GM18867 (cell line): ENCODE measurements around the gene TBX5.

Experiments used
- ATAC-seq: cut with Tn5 transposase; IDR thresholded peaks from one replicate; pipeline ENCODE4 v1.9.1; 2021; ENCODE audit warnings: mild to moderate bottlenecking, moderate library complexity; ENCODE audit not compliant: unreplicated experiment

Gene TBX5

GRCh38 chr12:114431902-114432301, 26.0 kb upstream of the TBX5 start:
- ATAC-seq, result no peak

GRCh38 chr12:114430306-114430705, 24.4 kb upstream of the TBX5 start:
- ATAC-seq, result no peak

DNA sequence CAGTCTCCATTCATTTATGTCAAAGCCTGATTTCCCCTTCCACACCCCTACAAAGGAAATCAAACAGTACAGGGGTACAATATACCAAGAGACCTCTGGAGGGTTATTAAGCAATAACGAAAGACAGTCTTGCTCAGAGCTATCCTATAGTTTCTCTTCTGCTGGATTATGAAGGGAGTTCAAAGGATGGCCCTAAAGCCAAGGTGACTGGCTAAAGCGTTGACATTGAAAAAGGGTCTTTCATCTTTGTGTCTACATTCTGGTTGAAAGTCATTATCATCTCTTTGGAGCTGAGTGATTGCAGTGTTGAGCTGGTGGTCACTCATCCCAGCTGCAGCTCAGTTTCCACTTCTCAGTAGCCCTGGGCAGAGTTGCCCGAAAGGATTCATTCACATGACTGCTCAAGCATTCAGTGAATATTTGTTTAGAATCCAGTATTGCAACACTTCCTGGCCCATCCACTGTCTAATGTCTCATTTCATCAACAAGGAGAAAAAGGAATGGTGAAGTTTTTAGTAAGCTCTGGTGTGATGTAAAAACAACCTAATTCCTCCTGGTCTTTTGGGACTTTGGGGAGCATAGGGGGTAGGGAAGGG, 19.2 kb upstream of the TBX5 start:
- ATAC-seq, result no peak

DNA sequence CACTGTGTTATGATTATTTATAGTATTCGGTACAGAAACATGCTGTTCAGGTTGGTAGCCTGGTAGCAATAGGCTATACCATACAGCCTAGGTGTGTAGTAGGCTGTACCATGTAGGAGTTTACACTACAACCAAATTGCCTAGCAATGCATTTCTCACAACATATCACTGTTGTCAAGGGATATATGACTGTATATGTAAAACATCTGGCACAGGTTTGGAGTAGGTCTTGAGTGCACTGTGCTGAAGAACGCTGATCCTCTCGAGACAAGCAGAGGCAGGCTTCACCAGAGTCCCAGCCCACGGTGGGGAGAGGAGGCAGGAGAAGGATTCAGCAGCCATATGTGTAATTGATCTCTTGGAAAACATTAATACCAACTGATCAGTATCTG, 15.0 kb upstream of the TBX5 start:
- ATAC-seq, result no peak

GRCh38 chr12:114420182-114420943, 14.4 kb upstream of the TBX5 start:
- ATAC-seq, result no peak

DNA sequence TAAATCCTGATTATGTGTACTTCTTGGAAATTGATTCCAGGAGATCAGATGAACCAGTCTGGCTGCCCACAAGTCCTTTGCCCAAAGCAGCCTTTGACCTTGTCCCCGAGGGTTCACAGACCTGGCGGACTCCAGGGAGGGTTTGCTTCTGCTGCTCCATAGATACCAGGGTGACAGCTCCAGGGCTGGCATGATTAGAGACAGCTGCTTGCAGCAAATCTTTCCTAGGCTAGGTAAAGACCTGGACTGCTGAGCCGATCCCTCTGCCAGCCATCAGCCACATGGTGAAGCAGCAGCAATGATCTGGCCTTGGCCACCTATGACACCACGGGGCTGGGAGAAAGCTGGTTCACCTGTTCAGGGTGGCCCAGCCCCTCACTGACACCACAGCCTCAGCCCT, 10.1 kb upstream of the TBX5 start:
- ATAC-seq, result no peak

DNA sequence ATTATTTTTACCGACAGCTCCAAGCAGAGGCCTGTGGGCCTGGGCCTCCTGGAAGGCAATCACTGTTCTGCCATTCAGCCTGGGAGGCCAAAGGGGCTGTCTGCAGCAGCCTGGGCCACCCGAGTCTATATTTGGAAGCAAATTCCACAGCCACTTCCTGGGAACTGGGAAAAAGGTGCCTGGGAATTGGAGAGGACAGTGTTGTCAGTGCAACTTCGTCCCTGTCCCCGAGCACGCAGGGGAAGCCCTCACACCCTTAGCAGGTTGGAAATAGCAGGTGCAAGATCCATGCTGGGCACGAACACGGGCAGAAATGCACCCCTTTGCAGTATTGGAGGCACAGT, 9.6 kb upstream of the TBX5 start:
- no peak for ATAC-seq

DNA sequence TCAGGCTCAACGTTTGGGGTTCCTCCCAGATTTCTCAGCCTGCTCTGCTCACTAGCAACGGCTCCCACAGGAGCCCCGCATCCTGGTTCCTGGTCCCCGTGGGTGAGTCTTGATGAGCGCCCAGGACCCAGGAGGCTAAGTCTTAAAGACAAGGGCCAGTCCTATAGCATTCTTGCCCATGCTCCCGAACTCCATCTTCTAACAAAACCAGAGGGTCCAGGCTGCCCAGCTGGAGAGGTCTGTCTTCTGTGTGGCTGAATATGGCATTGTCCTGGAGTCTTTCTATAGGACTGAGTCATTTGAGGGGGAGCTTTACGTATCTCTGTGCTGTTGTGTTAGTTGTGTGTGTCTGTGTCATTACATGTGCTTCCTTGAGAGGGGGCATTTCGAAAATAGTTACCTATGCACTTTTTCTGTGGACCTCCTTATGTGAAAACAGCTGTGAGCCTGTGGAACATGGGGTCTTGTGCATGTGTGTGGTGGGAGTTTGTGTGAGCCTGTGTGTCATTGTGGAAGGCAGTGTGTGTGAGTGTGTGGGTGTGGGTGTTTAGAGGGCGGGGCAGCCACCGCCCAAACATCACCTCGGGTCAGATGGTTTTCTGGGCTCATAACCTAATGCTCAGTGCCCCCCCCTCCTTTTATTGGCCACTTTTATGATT, 9.1 kb upstream of the TBX5 start:
- no peak for ATAC-seq

- ATAC-seq, result no peak
These were observed 8.3 kb upstream of the TBX5 start for GRCh38 chr12:114414031-114414865.

DNA sequence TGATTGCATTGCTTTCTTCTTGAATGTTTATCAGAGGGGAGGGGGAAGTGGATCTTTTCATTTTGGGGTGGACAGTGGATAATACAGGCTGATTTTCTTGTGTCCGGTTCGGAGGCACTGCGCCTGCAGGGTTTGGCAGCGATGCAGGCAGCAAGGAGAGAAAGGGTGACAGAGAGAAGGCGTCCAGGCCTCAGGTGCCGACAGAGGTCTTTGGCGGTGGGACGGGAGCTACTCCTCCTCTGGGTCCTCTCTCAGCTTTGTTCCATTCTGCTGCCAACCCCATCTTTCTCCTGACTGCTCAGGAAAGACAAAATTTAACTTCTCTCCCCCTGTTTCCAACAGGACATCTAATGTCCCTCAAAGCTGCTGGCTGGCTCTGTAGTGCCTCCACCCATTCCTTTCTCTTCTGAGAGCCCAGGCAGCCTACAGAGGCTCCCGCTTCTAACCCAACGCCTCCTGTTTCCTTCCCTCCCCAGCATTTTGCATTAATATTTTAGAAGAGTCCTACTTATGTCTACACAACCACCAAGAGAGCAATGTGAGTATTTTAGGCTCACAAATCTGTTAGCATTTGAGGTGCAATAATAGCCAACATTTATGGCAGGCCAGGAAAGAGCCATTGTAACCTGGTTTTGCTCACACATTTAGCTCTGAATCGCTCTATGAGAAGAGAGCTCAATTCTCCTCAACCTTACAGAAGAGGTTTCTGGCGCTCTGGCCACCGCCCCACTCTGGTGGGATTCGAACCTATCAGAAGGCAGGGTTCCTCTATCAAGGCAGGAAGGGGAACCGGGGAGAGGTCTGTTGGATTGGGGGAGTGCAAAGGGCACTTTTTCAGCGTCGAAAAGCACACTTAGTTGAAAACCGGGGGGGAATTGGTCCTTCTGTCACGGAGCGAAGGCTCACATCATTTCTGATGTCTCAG, 7.1 kb upstream of the TBX5 start:
- ATAC-seq, result no peak

DNA sequence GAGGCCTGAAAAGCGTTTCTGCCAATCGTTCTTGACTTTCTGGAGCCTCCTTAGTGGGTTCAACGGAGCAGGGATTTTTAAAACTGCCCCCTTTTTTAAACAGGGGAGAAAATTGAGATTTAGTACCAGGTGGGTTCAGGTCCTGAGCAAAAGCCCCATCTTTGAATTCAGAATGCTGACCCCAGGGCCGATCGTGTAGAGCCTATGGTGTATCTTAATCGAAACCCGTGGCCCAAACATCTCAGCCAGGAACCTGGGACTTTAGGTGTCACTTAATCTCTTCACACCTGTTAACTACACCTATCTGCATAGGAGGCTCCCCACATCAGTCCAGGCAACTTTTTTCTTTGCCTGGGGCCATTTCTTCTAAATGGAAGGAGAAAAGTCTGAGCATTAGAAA, 6.4 kb upstream of the TBX5 start:
- ATAC-seq, result no peak

- no peak for ATAC-seq
These were observed 5.3 kb upstream of the TBX5 start for GRCh38 chr12:114411071-114411837.

DNA sequence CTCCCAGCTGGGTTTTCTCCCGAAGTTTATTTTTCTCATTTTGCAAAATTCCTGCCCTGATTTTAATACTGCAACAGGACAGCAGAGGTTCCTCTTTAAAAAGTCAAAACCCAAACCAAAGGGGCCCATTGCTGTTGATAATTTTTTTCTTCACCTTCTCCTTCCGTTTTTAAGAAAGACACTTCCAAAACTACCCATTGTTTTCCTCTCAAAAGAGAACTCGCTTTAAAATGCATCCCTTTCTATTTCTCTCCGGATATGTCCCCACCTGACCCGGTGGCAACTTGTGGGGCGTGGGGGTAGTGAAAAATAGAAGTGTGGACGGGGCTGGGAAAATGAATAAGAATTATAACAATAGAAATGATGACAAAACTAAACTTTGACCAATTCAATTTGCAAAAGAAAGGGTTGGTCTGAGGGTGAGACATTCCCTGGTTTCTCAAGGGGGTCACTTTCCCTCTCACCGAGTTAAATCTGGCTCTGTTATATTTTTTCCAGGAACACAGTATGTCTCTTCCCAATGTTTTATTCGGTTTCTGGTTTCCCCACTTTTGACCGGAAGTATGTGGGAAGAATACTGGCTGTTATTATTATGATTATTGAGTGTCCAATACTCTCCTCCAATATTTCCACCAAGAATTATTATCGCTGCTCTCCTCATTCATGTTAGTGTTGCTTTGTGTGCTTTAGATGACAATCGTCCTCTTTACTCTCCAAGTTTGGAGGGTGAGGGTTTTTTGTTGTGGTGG, 4.1 kb upstream of the TBX5 start:
- no peak for ATAC-seq

DNA sequence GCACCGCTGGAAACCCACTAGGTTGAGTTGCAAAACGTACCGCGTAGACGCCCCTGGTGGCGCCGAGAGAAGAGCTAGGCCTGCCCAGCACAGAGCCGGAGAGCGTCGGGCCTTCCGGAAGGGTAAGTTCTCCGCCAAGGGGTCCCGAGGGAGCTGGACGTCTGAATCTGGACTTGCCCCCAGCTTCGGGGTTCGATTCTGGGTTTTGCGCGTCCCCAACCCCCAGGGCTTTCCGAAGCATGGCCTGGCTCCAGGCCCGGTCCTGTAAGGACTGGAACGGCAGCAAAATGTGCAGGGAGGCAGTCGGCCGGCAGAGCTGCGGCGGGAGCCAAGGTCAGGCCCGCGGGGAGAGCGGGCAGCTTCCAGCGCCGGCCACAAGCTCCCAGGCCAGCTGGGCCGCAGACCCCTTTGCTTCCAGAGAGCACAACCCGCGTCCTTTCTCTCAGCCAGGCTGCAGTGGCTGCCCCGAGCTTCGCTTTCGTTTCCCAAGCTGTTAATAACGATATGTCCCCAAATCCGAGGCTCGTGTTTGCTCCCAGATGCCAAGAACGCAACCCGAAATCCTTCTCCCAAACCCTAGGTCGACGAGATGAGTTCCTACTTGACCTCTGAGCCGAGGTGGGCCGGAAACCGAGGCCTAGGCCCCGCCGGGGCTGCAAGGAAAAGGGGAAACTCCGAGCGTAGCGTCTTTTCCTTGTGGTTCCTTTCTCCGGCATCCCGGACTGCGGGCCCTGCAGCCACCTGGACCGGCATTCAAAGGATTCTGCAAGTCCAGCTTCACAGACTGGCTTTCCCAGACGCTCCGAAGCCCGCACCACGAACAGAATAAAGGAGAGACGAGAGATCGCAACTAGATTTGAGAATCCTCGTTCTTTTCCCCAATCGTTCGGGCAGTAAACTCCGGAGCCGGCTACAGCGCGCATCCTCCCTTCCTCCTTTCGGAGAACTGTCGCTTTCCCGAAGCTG, 3.2 kb upstream of the TBX5 start:
- no peak for ATAC-seq

GRCh38 chr12:114408471-114408885, 2.5 kb upstream of the TBX5 start:
- ATAC-seq, result no peak

DNA sequence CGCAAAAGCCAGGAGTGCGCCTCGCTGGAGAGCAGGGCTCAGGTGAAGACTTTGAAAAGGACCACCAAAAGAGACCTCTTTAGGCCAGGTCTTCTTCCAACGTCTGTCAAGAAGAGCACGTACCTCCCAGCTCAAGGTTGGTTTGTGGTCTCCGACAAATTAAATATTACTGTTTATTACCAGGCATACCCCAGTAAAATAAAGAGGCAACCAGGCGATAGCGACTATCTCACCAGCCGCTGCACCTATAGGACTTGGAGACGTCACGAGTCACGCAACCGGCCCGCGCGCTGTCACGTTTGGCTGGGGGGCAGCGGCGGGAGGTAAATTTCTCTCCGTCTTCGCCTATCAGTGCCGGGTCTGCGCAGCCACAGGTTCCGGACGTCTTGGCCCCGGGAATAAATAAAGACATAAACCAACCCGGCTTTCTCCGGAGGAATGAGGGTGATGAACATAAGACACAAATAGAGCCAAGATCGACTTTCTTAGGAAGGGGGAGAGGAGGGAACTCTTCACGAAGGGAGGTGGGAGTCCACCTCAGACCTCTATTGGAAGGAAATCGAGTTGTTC, 2.0 kb upstream of the TBX5 start:
- ATAC-seq, result no peak

GRCh38 chr12:114406984-114407841, 1.3 kb upstream of the TBX5 start:
- ATAC-seq, result no peak
